ENCODE results near the gene CDH4. TPM values are rescaled to one million over a fixed set of nuclear protein-coding genes. Genes with fewer than 3 reads are reported as not detected.

The CDH4 gene
- total RNA-seq, 1 experiment from 2014 or later = not detected

DNA sequence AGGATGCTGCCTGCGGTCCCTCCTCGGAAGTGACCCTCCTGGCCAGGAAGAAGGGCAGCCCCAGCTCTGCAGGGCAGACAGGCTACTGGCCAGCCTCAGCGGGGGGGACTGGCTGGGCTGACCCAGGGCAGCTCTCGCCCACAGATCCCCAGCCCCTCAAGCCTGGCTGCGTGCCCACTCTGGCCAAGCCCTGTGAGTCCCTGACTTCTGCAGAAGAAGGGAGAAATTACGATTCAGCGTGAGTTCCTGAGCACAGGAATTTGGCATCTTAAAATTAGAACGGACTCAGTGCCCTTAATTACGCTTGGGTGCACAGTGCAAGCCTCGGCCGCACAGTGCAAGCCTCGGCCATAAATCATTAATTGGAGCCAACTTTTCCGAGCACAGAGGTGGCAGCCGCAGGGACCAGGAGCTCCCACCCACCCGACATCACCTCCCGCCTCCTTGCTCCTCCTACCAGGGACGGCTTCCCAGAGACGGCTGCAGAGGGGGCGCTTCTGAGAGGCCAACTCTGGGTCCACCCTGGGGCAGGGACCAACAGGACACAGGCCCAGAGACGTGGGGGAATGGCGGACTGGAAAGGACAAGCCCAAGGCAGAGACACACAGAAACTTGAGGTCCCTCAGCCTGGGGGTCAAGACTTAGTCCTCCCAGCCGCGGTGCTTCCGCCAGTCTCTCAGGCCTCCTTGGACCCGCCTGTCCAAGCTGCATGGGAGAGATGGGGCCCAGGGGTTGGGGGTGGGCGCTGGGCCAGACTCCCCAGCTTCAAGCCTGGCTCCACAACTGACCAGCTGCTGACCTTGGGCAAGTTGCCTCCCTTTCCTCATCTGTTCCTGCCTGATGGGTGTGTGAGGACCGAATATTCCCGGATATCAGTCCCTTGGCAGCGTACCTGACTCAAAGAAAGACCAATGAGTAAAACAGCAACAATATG lies 648.2 kb downstream of the CDH4 start:
- Histone ChIP-seq H3K4me3 (ENCODE audit: low read depth, low read length) (no peak overlapping the region), H3K4me1 (no peaks in the 10 kb centered on the region; the same call in 1 of the 2 replicates), H3K27me3 (replicated peaks; ENCODE audit: control insufficient read depth, insufficient read depth, low read length) (peaks cover 17% of the 10 kb centered on the region), H3K36me3 (ENCODE audit: control insufficient read depth, insufficient read depth, low read length) (no peaks in the 10 kb centered on the region), H3K9me3 (no peaks in the 10 kb centered on the region)
- no peak overlapping the region for H3K4me3 Mint-ChIP-seq (ENCODE audit: unreplicated experiment)
- BruUV-seq (replicated peaks) = no TSS peak
- no peaks in the 10 kb centered on the region for H3K9me3 Mint-ChIP-seq (ENCODE audit: unreplicated experiment)
- peaks cover 47% of the 10 kb centered on the region for H3K27me3 Mint-ChIP-seq (ENCODE audit: insufficient read depth, unreplicated experiment)
- H3K27ac Mint-ChIP-seq (ENCODE audit: unreplicated experiment) = no peak overlapping the region
- peaks cover 9% of the 10 kb centered on the region for H3K4me1 Mint-ChIP-seq (ENCODE audit: low read depth, unreplicated experiment)
- no peaks in the 10 kb centered on the region for H3K36me3 Mint-ChIP-seq (ENCODE audit: insufficient read depth, unreplicated experiment)
- ChIA-PET CTCF (no interaction called here), POLR2A (no interaction called here)
- TF ChIP-seq, protein P1, sequence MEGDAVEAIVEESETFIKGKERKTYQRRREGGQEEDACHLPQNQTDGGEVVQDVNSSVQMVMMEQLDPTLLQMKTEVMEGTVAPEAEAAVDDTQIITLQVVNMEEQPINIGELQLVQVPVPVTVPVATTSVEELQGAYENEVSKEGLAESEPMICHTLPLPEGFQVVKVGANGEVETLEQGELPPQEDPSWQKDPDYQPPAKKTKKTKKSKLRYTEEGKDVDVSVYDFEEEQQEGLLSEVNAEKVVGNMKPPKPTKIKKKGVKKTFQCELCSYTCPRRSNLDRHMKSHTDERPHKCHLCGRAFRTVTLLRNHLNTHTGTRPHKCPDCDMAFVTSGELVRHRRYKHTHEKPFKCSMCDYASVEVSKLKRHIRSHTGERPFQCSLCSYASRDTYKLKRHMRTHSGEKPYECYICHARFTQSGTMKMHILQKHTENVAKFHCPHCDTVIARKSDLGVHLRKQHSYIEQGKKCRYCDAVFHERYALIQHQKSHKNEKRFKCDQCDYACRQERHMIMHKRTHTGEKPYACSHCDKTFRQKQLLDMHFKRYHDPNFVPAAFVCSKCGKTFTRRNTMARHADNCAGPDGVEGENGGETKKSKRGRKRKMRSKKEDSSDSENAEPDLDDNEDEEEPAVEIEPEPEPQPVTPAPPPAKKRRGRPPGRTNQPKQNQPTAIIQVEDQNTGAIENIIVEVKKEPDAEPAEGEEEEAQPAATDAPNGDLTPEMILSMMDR (IDR thresholded peaks at IDR 0.05; ENCODE audit: insufficient read depth in 1 of 2, low read depth in 1 of 2, low read length in 1 of 2, severe bottlenecking in 1 of 2, unreplicated experiment in 1 of 2) = no peak
- intact Hi-C loops (cut with micrococcal nuclease; ENCODE audit: unreplicated experiment) = no loop called here
- DNase-seq = no peak

DNA sequence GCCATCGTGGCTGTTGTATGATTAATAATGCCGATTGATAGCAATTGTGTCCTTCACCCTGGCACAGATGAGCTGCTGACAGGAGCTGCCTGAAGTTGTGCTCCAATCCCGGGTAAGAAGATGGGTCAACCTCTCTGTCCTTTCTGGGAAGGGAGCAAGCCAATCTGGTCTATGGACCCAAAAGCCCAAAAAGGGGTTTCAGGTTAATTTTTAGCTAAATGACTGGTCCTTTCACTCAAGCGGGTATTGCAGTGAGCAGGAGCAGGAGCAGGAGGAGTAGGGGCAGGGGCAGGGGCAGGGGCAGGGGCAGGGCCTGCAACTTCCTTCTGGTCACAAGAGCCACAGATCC lies 648.9 kb downstream of the CDH4 start:
- Mint-ChIP-seq H3K9me3 (ENCODE audit: unreplicated experiment) (no peaks in the 10 kb centered on the region), H3K27me3 (ENCODE audit: insufficient read depth, unreplicated experiment) (peaks cover 47% of the 10 kb centered on the region), H3K4me1 (ENCODE audit: low read depth, unreplicated experiment) (peaks cover 9% of the 10 kb centered on the region), H3K36me3 (ENCODE audit: insufficient read depth, unreplicated experiment) (no peaks in the 10 kb centered on the region), H3K27ac (ENCODE audit: unreplicated experiment) (no peak overlapping the region), H3K4me3 (ENCODE audit: unreplicated experiment) (no peak overlapping the region)
- TF ChIP-seq, protein P1 (IDR thresholded peaks at IDR 0.05; ENCODE audit: insufficient read depth in 1 of 2, low read depth in 1 of 2, low read length in 1 of 2, severe bottlenecking in 1 of 2, unreplicated experiment in 1 of 2) = no peak
- peaks cover 17% of the 10 kb centered on the region for H3K27me3 ChIP-seq (replicated peaks; ENCODE audit: control insufficient read depth, insufficient read depth, low read length)
- no peaks in the 10 kb centered on the region for H3K36me3 ChIP-seq (ENCODE audit: control insufficient read depth, insufficient read depth, low read length)
- no peaks in the 10 kb centered on the region for H3K9me3 ChIP-seq
- H3K4me1 ChIP-seq = no peaks in the 10 kb centered on the region; the same call in 1 of the 2 replicates
- BruUV-seq (replicated peaks) = no TSS peak
- H3K4me3 ChIP-seq (ENCODE audit: low read depth, low read length) = no peak overlapping the region
- ChIA-PET CTCF (interaction anchor here (0.6 kb wide), 1 partner anchor 25 kb away, joined by 3 read pairs; no protein-coding TSS in a partner anchor), POLR2A (no interaction called here)
- DNase-seq = no peak
- intact Hi-C loops (cut with micrococcal nuclease; ENCODE audit: unreplicated experiment) = no loop called here

DNA sequence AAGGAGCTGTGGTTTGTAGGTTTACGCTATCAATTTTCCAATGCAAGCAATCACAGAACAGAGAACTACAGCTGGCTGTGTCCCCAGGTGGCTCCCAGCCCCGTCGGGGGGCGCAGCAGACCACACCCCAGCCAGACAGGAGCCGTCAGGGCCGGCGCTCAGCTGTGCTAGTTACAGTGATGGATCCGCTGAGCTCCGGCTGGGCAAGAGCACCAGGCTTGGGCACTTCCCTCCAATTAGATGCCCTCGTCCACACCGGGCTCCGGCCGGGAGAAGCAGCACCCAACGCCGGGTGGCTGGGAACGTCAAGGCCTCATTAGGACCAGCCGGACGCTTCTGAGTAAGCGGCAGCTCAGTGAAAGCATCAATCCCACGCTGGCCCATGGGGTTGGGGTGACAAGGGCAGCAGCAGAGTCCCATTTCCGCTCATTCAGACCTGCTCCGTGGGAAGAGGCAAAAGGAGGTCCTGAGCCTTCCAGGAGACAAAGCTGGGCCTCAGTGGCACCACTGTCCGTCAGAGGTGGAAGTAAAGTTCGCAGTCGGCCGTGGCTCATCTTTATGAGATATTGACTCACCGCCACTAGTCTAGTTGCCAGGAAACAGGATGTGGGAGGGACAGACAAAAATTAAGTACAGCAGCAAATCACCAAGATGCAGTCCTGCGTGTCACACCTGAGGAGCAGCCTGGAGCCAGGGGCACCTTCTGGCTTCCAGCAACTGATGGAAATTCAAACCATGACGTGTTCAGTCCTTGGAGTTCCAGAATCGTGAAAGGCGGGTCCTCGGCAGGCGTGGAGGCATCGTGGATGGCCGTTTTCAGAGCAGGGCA lies 649.5 kb downstream of the CDH4 start:
- peaks cover 15% of the 10 kb centered on the region for H3K27me3 ChIP-seq (replicated peaks; ENCODE audit: control insufficient read depth, insufficient read depth, low read length)
- Mint-ChIP-seq H3K27me3 (ENCODE audit: insufficient read depth, unreplicated experiment) (peaks cover 44% of the 10 kb centered on the region), H3K4me1 (ENCODE audit: low read depth, unreplicated experiment) (peaks cover 9% of the 10 kb centered on the region), H3K27ac (ENCODE audit: unreplicated experiment) (no peak overlapping the region), H3K9me3 (ENCODE audit: unreplicated experiment) (no peaks in the 10 kb centered on the region), H3K36me3 (ENCODE audit: insufficient read depth, unreplicated experiment) (no peaks in the 10 kb centered on the region), H3K4me3 (ENCODE audit: unreplicated experiment) (no peak overlapping the region)
- H3K9me3 ChIP-seq = no peaks in the 10 kb centered on the region
- no peaks in the 10 kb centered on the region for H3K36me3 ChIP-seq (ENCODE audit: control insufficient read depth, insufficient read depth, low read length)
- no peak for DNase-seq
- ChIA-PET POLR2A (no interaction called here), CTCF (interaction anchor here (0.6 kb wide), 1 partner anchor 26 kb away, joined by 3 read pairs; no protein-coding TSS in a partner anchor)
- H3K4me1 ChIP-seq = no peaks in the 10 kb centered on the region; the same call in 1 of the 2 replicates
- intact Hi-C loops (cut with micrococcal nuclease; ENCODE audit: unreplicated experiment) = no loop called here
- TF ChIP-seq, protein P1 (IDR thresholded peaks at IDR 0.05; ENCODE audit: insufficient read depth in 1 of 2, low read depth in 1 of 2, low read length in 1 of 2, severe bottlenecking in 1 of 2, unreplicated experiment in 1 of 2) = no peak
- H3K4me3 ChIP-seq (ENCODE audit: low read depth, low read length) = no peak overlapping the region
- no TSS peak for BruUV-seq (replicated peaks)
